Activated CD8-positive, alpha-beta T cell treated with anti-CD3 and anti-CD28 coated beads for 36 hours (primary cell): ENCODE data around the gene EOLA1. TPM values are rescaled to one million over a fixed set of nuclear protein-coding genes. Genes with fewer than 3 reads are reported as not detected.

ENCODE experiments used
- ATAC-seq: fragments of 200-7000 bp; cut with Tn5 transposase; one replicate; pipeline ENCODE4 v1.10.0; 2021; ENCODE audit warnings: mild to moderate bottlenecking, moderate library complexity
- CTCF ChIA-PET: fragments of 350-600 bp; sonication (Branson Sonifier 250); formaldehyde crosslinking; loops from one replicate; lab custom pipeline; 2021; ENCODE audit warnings: antibody characterized with exemption; lab: Charles Lee
- POLR2A ChIA-PET: fragments of 350-600 bp; sonication (Branson Sonifier 250); formaldehyde crosslinking; loops from one replicate; lab custom pipeline; 2021; ENCODE audit warnings: antibody characterized with exemption; lab: Charles Lee
- DNase-seq: peaks from one replicate; pipeline ENCODE4 v3.0.0-alpha.2; 2020
- H3K27ac Mint-ChIP-seq: one replicate; pipeline ENCODE4 v1.8.0; 2021; ENCODE audit warnings: mild to moderate bottlenecking, mixed read lengths
- H3K27me3 Mint-ChIP-seq: one replicate; pipeline ENCODE4 v1.8.0; 2021; ENCODE audit warnings: mixed read lengths
- H3K36me3 Mint-ChIP-seq: one replicate; pipeline ENCODE4 v1.8.0; 2021; ENCODE audit warnings: low read depth, mixed read lengths
- H3K4me1 Mint-ChIP-seq: one replicate; pipeline ENCODE4 v1.8.0; 2021; ENCODE audit warnings: low read depth, mixed read lengths
- H3K4me3 Mint-ChIP-seq: one replicate; pipeline ENCODE4 v1.8.0; 2021; ENCODE audit warnings: mild to moderate bottlenecking, moderate library complexity, mixed read lengths
- H3K9me3 Mint-ChIP-seq: one replicate; pipeline ENCODE4 v1.8.0; 2021; ENCODE audit warnings: mixed read lengths
- CTCF ChIP-seq: fragments of 200-600 bp; IDR thresholded peaks from one replicate; pipeline ENCODE4 v1.8.0; 2022; ENCODE audit warnings: antibody characterized with exemption, mild to moderate bottlenecking
- intact Hi-C: fragments of 100-400 bp; cut with micrococcal nuclease; formaldehyde crosslinking; loops from one replicate; pipeline ENCODE4 v1.10.0; 2022
- total RNA-seq, 2 experiments: library from RNA; stranded (reverse); gene quantifications; one replicate each; pipeline ENCODE4 v1.2.3, GENCODE V29; 2021

EOLA1 gene
- total RNA-seq, 2 experiments from 2014 or later, result 60.3 to 60.7 TPM

DNA sequence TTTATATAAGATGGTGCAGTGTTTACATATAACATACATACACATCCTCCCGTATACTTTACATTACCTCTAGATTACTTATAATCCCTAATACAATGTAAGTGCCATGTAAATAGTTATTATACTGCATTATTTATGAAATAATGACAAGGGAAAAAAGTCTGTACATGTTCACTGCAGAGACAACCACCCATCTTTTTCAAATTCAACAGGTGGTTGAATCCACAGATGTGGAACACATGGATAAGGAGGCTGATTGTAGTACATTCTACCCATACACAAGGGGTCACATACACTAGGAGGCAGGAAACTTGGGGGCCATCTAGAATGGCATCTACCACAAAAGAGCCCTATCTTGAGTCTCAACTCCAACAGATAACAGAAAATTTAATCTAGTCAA lies 32.3 kb upstream of the EOLA1 start:
- Mint-ChIP-seq H3K27me3 (no peaks in the 10 kb centered on the region), H3K4me1 (peaks cover 20% of the 10 kb centered on the region), H3K4me3 (no peak overlapping the region), H3K9me3 (no peaks in the 10 kb centered on the region), H3K27ac (no peak overlapping the region), H3K36me3 (no peaks in the 10 kb centered on the region)
- DNase-seq, result no peak
- ChIA-PET CTCF (no interaction called here), POLR2A (no interaction called here)
- ATAC-seq, result no peak
- TF ChIP-seq CTCF, result no peak
- intact Hi-C loops, result loop anchor here (10.0 kb wide), 1 partner anchor 426 kb away; the partner anchor contains the start of gene EOLA2

DNA sequence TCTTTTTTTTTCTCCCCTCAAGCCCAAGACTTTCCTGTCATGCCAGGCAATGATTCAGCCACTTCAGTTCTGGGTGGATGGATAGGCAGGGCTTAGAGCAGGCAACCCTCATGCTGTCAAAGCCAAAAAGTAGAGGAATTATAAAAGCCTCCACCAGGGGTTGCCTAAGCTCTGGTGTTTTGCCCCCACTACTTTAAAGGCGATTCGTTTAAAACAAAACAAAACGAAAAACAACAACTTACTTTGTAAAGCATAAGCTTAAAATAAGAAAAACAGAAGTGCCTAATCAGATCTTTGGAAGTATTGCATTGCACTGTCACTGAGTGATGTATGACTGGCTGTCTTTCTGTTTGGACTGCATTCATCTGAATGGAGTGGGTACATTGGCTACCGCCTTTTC lies 30.4 kb upstream of the EOLA1 start:
- H3K4me1 Mint-ChIP-seq, result peaks cover 35% of the 10 kb centered on the region
- no peak overlapping the region for H3K27ac Mint-ChIP-seq
- ChIA-PET POLR2A (no interaction called here), CTCF (interaction anchor here (0.6 to 1.1 kb wide), 4 partner anchors 8 to 122 kb away, joined by 3 read pairs; no protein-coding TSS in a partner anchor)
- H3K36me3 Mint-ChIP-seq, result no peaks in the 10 kb centered on the region
- DNase-seq (no peak), ATAC-seq (no peak)
- TF ChIP-seq CTCF, result no peak
- intact Hi-C loops, result no loop called here
- no peak overlapping the region for H3K4me3 Mint-ChIP-seq
- no peaks in the 10 kb centered on the region for H3K27me3 Mint-ChIP-seq
- no peaks in the 10 kb centered on the region for H3K9me3 Mint-ChIP-seq

DNA sequence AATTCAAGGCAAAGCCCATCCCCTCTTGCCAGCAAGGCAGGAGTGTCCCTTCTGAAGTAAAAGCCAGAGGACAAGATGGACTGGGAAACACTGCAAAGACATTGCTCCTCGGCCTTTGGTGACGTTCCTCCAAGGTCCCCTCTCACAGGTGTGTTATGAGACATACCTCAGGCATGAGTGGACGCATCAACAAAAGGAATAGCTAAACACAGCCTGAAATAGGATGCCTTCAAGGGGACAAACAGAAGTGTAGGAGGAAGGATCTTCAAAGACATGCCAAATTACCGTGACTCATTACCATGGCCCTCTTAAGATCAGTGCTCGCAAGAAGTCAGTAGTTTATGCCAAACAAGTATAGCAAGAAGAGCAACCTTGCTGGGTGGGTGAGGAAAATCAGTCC lies 29.7 kb upstream of the EOLA1 start:
- Mint-ChIP-seq H3K9me3 (no peaks in the 10 kb centered on the region), H3K27me3 (no peaks in the 10 kb centered on the region), H3K4me1 (peaks cover 35% of the 10 kb centered on the region), H3K36me3 (no peaks in the 10 kb centered on the region), H3K4me3 (no peak overlapping the region), H3K27ac (no peak overlapping the region)
- TF ChIP-seq CTCF, result no peak
- POLR2A ChIA-PET, result interaction anchor here (2.1 kb wide), 1 partner anchor 11 kb away, joined by 6 read pairs; no protein-coding TSS in a partner anchor
- ATAC-seq, result no peak
- DNase-seq, result no peak
- CTCF ChIA-PET, result interaction anchor here (0.6 to 3.0 kb wide), 6 partner anchors 11 to 122 kb away, joined by 3 to 34 read pairs (median 3); no protein-coding TSS in a partner anchor
- intact Hi-C loops, result no loop called here

DNA sequence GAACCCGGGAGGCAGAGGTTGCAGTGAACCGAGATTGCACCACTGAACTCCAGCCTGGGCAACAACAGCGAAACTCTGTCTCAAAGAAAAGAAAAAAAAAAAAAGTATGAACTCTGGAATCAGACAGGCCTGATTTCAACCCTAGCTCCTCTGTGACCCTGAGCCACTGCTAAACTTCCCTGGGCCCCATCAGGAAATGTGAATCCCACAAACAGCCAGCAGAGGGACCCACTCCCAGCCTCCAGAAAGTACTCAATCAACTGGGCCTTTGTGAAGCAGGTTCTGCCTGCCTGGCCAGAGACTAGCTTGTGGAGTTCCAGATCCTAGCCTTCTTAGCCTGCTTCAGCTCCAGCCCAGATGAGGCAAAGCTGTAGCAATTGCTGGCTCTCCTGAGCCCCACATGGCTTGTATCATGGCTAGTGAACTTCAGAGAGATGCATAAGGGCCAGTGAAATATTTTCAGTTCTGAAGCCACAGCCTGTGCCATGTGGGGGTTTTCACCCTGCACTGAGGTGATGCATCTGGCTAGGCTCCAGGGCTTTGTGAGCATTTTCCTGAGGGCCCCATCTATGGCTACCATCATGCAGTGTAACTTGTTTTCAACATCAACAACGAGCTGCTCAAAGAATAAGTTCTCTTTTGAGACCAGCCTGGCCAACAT lies 28.5 kb upstream of the EOLA1 start:
- H3K36me3 Mint-ChIP-seq, result no peaks in the 10 kb centered on the region
- CTCF ChIA-PET, result interaction anchor here (0.7 to 3.0 kb wide), 10 partner anchors 10 to 243 kb away, joined by 3 to 34 read pairs (median 5); partner anchors contain the start of gene EOLA1
- H3K9me3 Mint-ChIP-seq, result no peaks in the 10 kb centered on the region
- peak; percentile 53 for TF ChIP-seq CTCF
- peaks cover 46% of the 10 kb centered on the region for H3K4me1 Mint-ChIP-seq
- POLR2A ChIA-PET, result interaction anchor here (1.2 to 2.1 kb wide), 2 partner anchors 10 to 116 kb away, joined by 3 to 6 read pairs; no protein-coding TSS in a partner anchor
- intact Hi-C loops, result no loop called here
- H3K27me3 Mint-ChIP-seq, result no peaks in the 10 kb centered on the region
- ATAC-seq, result peak; percentile 71
- H3K27ac Mint-ChIP-seq, result peak overlapping the region; percentile 78
- DNase-seq, result peak; percentile 69
- H3K4me3 Mint-ChIP-seq, result no peak overlapping the region

- peak overlapping the region; percentile 66 for H3K27ac Mint-ChIP-seq
- ChIA-PET POLR2A (interaction anchor here (1.0 kb wide), 1 partner anchor 28 kb away, joined by 3 read pairs; the partner anchor contains the start of gene EOLA1), CTCF (interaction anchor here (2.5 to 3.0 kb wide), 2 partner anchors 9 to 27 kb away, joined by 22 to 34 read pairs; partner anchors contain the start of gene EOLA1)
- no peak overlapping the region for H3K4me3 Mint-ChIP-seq
- ATAC-seq (peak; percentile 37), DNase-seq (peak; percentile 24)
- peaks cover 53% of the 10 kb centered on the region for H3K4me1 Mint-ChIP-seq
- no peaks in the 10 kb centered on the region for H3K9me3 Mint-ChIP-seq
- no peaks in the 10 kb centered on the region for H3K27me3 Mint-ChIP-seq
- intact Hi-C loops, result no loop called here
- TF ChIP-seq CTCF, result no peak
- no peaks in the 10 kb centered on the region for H3K36me3 Mint-ChIP-seq
Observed at GRCh38 chrX:149513825-149514428, 26.9 kb upstream of the EOLA1 start.
